ENCODE measurements around the gene SCGB3A2.

Gene SCGB3A2

DNA sequence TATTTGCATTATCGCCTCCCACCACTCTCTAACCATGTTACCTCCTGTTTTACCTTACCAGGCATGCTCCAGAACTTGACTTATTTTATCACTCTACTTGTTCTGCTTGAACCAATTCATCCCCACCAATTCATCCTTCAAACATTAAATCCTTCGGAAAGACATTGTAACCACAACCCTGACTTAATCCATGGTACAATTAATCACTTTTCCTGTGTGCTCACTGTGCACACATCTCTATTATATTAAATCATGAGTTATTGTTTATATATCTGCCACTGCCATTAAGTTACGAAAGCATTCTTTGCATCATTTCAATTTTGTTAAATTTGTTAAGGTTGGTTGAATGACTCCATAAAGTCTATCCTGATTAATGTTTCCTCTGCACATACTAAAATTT is 35.3 kb downstream of the SCGB3A2 start:
- no peak overlapping the region for H3K4me3 ChIP-seq (ENCODE audit: control insufficient read depth, low read depth, low read length)
- TF ChIP-seq, protein P1, sequence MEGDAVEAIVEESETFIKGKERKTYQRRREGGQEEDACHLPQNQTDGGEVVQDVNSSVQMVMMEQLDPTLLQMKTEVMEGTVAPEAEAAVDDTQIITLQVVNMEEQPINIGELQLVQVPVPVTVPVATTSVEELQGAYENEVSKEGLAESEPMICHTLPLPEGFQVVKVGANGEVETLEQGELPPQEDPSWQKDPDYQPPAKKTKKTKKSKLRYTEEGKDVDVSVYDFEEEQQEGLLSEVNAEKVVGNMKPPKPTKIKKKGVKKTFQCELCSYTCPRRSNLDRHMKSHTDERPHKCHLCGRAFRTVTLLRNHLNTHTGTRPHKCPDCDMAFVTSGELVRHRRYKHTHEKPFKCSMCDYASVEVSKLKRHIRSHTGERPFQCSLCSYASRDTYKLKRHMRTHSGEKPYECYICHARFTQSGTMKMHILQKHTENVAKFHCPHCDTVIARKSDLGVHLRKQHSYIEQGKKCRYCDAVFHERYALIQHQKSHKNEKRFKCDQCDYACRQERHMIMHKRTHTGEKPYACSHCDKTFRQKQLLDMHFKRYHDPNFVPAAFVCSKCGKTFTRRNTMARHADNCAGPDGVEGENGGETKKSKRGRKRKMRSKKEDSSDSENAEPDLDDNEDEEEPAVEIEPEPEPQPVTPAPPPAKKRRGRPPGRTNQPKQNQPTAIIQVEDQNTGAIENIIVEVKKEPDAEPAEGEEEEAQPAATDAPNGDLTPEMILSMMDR (conservative IDR thresholded peaks at IDR 0.05; ENCODE audit: control insufficient read depth, insufficient read depth, low read depth, low read length), result no peak
- DNase-seq (ENCODE audit: low read depth), result no peak

DNA sequence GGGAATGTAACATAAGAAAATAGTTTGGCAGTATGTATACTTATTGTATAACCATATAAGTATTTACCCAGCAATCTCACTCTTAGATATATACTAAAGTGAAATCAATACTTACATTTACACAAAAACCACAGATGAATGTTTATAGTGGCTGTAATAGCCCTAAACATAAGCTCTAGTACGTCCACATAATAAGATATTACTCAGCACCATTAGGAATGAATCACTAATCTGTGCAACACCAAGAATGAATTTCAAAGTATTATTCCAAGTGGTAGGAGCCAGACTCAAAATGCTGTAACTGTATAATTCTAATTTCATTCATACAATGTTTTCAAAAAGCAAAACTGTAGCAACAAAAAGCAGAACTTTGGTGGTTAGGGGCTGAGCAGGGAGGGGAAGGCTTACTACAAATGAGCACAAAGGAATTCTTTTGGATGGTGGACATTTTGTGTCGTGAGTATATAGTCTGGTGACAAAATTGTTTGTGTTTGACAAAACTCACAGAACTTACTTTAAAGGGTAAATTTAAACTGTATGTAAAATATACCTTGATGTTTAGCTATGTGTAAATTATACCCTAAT is 39.7 kb downstream of the SCGB3A2 start:
- peak; percentile 25 for DNase-seq (ENCODE audit: low read depth)
- TF ChIP-seq, protein P1 (conservative IDR thresholded peaks at IDR 0.05; ENCODE audit: control insufficient read depth, insufficient read depth, low read depth, low read length), result no peak
- no peak overlapping the region for H3K4me3 ChIP-seq (ENCODE audit: control insufficient read depth, low read depth, low read length)

DNA sequence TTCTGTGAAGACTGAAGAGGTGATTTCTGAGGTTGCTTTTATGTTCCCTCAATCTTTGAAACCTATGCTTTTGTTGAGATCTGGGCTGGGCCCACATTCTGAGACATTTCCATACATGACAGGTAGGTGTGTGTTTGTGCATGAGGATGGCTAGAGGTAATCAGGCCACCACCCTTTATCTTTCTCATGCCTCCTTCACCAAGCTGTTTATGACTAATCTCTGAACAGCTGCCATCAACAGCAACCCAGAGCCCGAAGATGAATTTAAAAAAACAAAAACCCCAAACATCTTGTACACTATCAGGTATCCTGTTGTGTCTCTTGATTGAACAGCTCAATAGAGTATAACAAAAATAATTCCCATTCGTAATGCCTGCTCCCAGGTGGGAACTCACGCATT is 40.4 kb downstream of the SCGB3A2 start:
- DNase-seq (ENCODE audit: low read depth), result no peak
- TF ChIP-seq, protein P1 (conservative IDR thresholded peaks at IDR 0.05; ENCODE audit: control insufficient read depth, insufficient read depth, low read depth, low read length), result no peak
- H3K4me3 ChIP-seq (ENCODE audit: control insufficient read depth, low read depth, low read length), result no peak overlapping the region

DNA sequence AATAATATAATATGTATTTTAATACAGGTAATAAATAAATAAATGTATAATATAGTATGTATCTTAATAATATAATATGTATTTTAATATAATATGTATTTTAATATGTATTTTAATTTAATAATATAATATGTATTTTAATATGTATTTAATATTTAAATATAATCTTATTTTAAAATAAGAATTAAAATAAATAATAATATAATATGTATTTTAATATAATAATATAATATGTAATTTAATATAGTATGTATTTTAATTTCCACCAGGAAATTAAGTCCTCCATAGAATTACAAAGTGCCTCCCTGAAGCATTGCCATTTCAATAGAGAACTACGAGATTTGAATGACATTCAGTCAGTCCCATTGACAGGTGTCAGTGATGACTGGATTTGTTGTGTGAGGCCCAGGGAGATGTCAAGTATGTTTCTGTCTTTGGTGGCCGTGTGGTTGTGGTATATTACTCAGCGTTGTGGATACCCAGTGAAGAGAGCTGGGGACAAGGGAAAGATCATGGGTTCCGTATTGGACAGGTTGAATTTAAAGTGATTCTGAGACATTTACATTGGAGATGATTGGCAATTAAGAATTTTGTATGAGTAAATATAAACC is 42.0 kb downstream of the SCGB3A2 start:
- TF ChIP-seq, protein P1 (conservative IDR thresholded peaks at IDR 0.05; ENCODE audit: control insufficient read depth, insufficient read depth, low read depth, low read length), result no peak
- DNase-seq (ENCODE audit: low read depth), result no peak
- no peak overlapping the region for H3K4me3 ChIP-seq (ENCODE audit: control insufficient read depth, low read depth, low read length)

DNA sequence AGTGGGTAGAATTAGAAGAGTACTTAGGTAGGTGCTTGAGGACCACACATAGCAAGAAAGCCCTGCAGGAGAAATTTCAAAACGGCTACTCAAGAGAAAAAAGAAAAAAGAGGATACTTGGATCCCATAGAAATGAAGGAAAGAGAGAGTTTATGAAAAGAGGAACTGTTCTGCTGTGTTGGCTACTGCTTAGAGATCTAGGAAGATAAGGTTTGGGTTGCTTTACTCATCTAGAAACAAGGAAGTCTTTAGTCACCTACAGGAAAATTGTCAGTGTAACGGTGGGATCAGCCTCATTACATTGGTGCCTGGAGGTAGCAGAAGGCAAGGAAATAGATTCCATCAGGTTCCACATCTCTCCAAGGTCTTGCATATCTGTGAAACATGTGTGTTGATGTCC is 42.6 kb downstream of the SCGB3A2 start:
- TF ChIP-seq, protein P1 (conservative IDR thresholded peaks at IDR 0.05; ENCODE audit: control insufficient read depth, insufficient read depth, low read depth, low read length), result no peak
- no peak for DNase-seq (ENCODE audit: low read depth)
- H3K4me3 ChIP-seq (ENCODE audit: control insufficient read depth, low read depth, low read length), result no peak overlapping the region

DNA sequence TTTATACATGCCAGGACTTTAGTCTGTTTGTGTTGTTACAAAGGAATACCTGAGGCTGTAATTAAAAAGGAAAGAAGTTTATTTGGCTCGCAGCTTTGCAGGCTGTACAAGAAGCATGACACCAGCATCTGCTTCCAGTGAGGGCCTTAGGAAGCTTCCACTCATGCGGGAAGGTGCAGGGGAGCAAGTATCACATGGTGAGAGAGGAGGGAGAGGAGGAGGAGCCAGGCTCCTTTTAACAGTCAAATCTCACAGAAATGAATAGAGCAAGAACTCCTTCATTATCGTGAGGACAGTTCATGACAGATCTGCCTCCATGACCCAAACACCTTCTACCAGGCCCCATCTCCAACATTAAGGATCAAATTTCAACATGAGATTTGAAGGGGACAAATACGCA is 46.5 kb downstream of the SCGB3A2 start:
- DNase-seq (ENCODE audit: low read depth), result no peak
- TF ChIP-seq, protein P1 (conservative IDR thresholded peaks at IDR 0.05; ENCODE audit: control insufficient read depth, insufficient read depth, low read depth, low read length), result no peak
- no peak overlapping the region for H3K4me3 ChIP-seq (ENCODE audit: control insufficient read depth, low read depth, low read length)
